T-helper 2 cell treated with Interferon-gamma antibody and Interleukin-4, amounts not matched to agents 5 μg/mL and 100 μg/mL, for 36 hours (primary cell): ENCODE data around the gene SMAD5.
A peak's percentile ranks its signal among the peaks of the same experiment; 100 is the strongest.

Experiments
- DNase-seq: peaks from one replicate; pipeline ENCODE4 v3.0.0; 2021; ENCODE audit warnings: low spot score
- H3K27ac Mint-ChIP-seq: one replicate; pipeline ENCODE4 v1.8.0; 2021; ENCODE audit warnings: mild to moderate bottlenecking, mixed read lengths
- H3K27me3 Mint-ChIP-seq: one replicate; pipeline ENCODE4 v1.8.0; 2021; ENCODE audit warnings: low read depth, mixed read lengths
- H3K36me3 Mint-ChIP-seq: one replicate; pipeline ENCODE4 v1.8.0; 2021; ENCODE audit warnings: low read depth, mixed read lengths
- H3K4me1 Mint-ChIP-seq: one replicate; pipeline ENCODE4 v1.8.0; 2021; ENCODE audit warnings: low read depth, mixed read lengths
- H3K4me3 Mint-ChIP-seq: one replicate; pipeline ENCODE4 v1.8.0; 2022; ENCODE audit warnings: mild to moderate bottlenecking, moderate library complexity, mixed read lengths
- H3K9me3 Mint-ChIP-seq: one replicate; pipeline ENCODE4 v1.8.0; 2021; ENCODE audit warnings: mixed read lengths

Gene SMAD5

GRCh38 chr5:136130581-136130980 lies 2.1 kb upstream of the SMAD5 start:
- no peaks in the 10 kb centered on the region for H3K9me3 Mint-ChIP-seq
- H3K4me3 Mint-ChIP-seq: no peak overlapping the region
- peaks cover 15% of the 10 kb centered on the region for H3K4me1 Mint-ChIP-seq
- peaks cover 4% of the 10 kb centered on the region for H3K36me3 Mint-ChIP-seq
- peaks cover 61% of the 10 kb centered on the region for H3K27me3 Mint-ChIP-seq
- H3K27ac Mint-ChIP-seq: no peak overlapping the region
- DNase-seq: no peak

- peaks cover 4% of the 10 kb centered on the region for H3K36me3 Mint-ChIP-seq
- H3K4me1 Mint-ChIP-seq: peaks cover 17% of the 10 kb centered on the region
- H3K4me3 Mint-ChIP-seq: peak overlapping the region; percentile 82
- no peaks in the 10 kb centered on the region for H3K9me3 Mint-ChIP-seq
- H3K27ac Mint-ChIP-seq: peak overlapping the region; percentile 67
- H3K27me3 Mint-ChIP-seq: peaks cover 54% of the 10 kb centered on the region
- no peak for DNase-seq
Observed at GRCh38 chr5:136132087-136132486, 558 bp upstream of the SMAD5 start.

- peaks cover 43% of the 10 kb centered on the region for H3K27me3 Mint-ChIP-seq
- H3K4me1 Mint-ChIP-seq: peaks cover 23% of the 10 kb centered on the region
- peaks cover 4% of the 10 kb centered on the region for H3K36me3 Mint-ChIP-seq
- H3K9me3 Mint-ChIP-seq: no peaks in the 10 kb centered on the region
- peak; percentile 9 for DNase-seq
- H3K4me3 Mint-ChIP-seq: peak overlapping the region; percentile 90
- H3K27ac Mint-ChIP-seq: peak overlapping the region; percentile 76
Observed at GRCh38 chr5:136133222-136133921, 727 bp downstream of the SMAD5 start.

- peaks cover 25% of the 10 kb centered on the region for H3K4me1 Mint-ChIP-seq
- peak overlapping the region; percentile 90 for H3K4me3 Mint-ChIP-seq
- H3K9me3 Mint-ChIP-seq: no peaks in the 10 kb centered on the region
- peaks cover 6% of the 10 kb centered on the region for H3K36me3 Mint-ChIP-seq
- DNase-seq: no peak
- H3K27ac Mint-ChIP-seq: peak overlapping the region; percentile 76
- peaks cover 39% of the 10 kb centered on the region for H3K27me3 Mint-ChIP-seq
Observed at GRCh38 chr5:136133922-136134379, 1.3 kb downstream of the SMAD5 start.

GRCh38 chr5:136134653-136135052 lies 2.0 kb downstream of the SMAD5 start:
- no peak for DNase-seq
- H3K4me3 Mint-ChIP-seq: peak overlapping the region; percentile 25
- H3K9me3 Mint-ChIP-seq: no peaks in the 10 kb centered on the region
- peaks cover 27% of the 10 kb centered on the region for H3K4me1 Mint-ChIP-seq
- no peak overlapping the region for H3K27ac Mint-ChIP-seq
- peaks cover 37% of the 10 kb centered on the region for H3K27me3 Mint-ChIP-seq
- H3K36me3 Mint-ChIP-seq: peaks cover 7% of the 10 kb centered on the region

- Mint-ChIP-seq H3K4me1 (peaks cover 27% of the 10 kb centered on the region), H3K4me3 (no peak overlapping the region)
Observed at GRCh38 chr5:136135536-136135935, 2.9 kb downstream of the SMAD5 start.

GRCh38 chr5:136137497-136138220 lies 5.0 kb downstream of the SMAD5 start:
- Mint-ChIP-seq H3K4me3 (no peak overlapping the region), H3K4me1 (peaks cover 27% of the 10 kb centered on the region), H3K27ac (no peak overlapping the region), H3K27me3 (peaks cover 17% of the 10 kb centered on the region), H3K36me3 (peaks cover 7% of the 10 kb centered on the region), H3K9me3 (no peaks in the 10 kb centered on the region)
- no peak for DNase-seq

More at GRCh38 chr5:136135536-136135935, 2.9 kb downstream of the SMAD5 start:
- H3K27ac Mint-ChIP-seq: no peak overlapping the region
- DNase-seq: no peak
- H3K9me3 Mint-ChIP-seq: no peaks in the 10 kb centered on the region
- peaks cover 7% of the 10 kb centered on the region for H3K36me3 Mint-ChIP-seq
- H3K27me3 Mint-ChIP-seq: peaks cover 33% of the 10 kb centered on the region

GRCh38 chr5:136141561-136141960 lies 8.9 kb downstream of the SMAD5 start:
- Mint-ChIP-seq H3K9me3 (no peaks in the 10 kb centered on the region), H3K27ac (no peak overlapping the region), H3K27me3 (peaks cover 9% of the 10 kb centered on the region), H3K4me1 (peaks cover 10% of the 10 kb centered on the region), H3K36me3 (peaks cover 3% of the 10 kb centered on the region), H3K4me3 (no peak overlapping the region)
- no peak for DNase-seq

- peaks cover 5% of the 10 kb centered on the region for H3K4me1 Mint-ChIP-seq
Observed at GRCh38 chr5:136143312-136143711, 10.7 kb downstream of the SMAD5 start.

GRCh38 chr5:136143763-136144162 lies 11.1 kb downstream of the SMAD5 start:
- peaks cover 5% of the 10 kb centered on the region for H3K4me1 Mint-ChIP-seq
- no peaks in the 10 kb centered on the region for H3K9me3 Mint-ChIP-seq
- DNase-seq: no peak
- H3K36me3 Mint-ChIP-seq: peaks cover 3% of the 10 kb centered on the region
- H3K27ac Mint-ChIP-seq: no peak overlapping the region
- peaks cover 8% of the 10 kb centered on the region for H3K27me3 Mint-ChIP-seq
- no peak overlapping the region for H3K4me3 Mint-ChIP-seq

More at GRCh38 chr5:136143312-136143711, 10.7 kb downstream of the SMAD5 start:
- H3K9me3 Mint-ChIP-seq: no peaks in the 10 kb centered on the region
- H3K36me3 Mint-ChIP-seq: peaks cover 3% of the 10 kb centered on the region
- peaks cover 8% of the 10 kb centered on the region for H3K27me3 Mint-ChIP-seq
- no peak overlapping the region for H3K27ac Mint-ChIP-seq
- no peak overlapping the region for H3K4me3 Mint-ChIP-seq
- no peak for DNase-seq

- Mint-ChIP-seq H3K4me3 (no peak overlapping the region), H3K36me3 (no peaks in the 10 kb centered on the region), H3K4me1 (peaks cover 1% of the 10 kb centered on the region), H3K27me3 (peaks cover 5% of the 10 kb centered on the region), H3K9me3 (no peaks in the 10 kb centered on the region), H3K27ac (no peak overlapping the region)
- no peak for DNase-seq
Observed at GRCh38 chr5:136145030-136145429, 12.4 kb downstream of the SMAD5 start.

GRCh38 chr5:136146201-136146600 lies 13.6 kb downstream of the SMAD5 start:
- Mint-ChIP-seq H3K36me3 (no peaks in the 10 kb centered on the region), H3K9me3 (no peaks in the 10 kb centered on the region), H3K27me3 (peaks cover 5% of the 10 kb centered on the region), H3K4me1 (peaks cover 1% of the 10 kb centered on the region), H3K27ac (no peak overlapping the region), H3K4me3 (no peak overlapping the region)
- no peak for DNase-seq

- Mint-ChIP-seq H3K4me1 (peaks cover 1% of the 10 kb centered on the region), H3K4me3 (no peak overlapping the region), H3K27ac (no peak overlapping the region), H3K36me3 (no peaks in the 10 kb centered on the region), H3K27me3 (peaks cover 5% of the 10 kb centered on the region), H3K9me3 (no peaks in the 10 kb centered on the region)
- no peak for DNase-seq
Observed at GRCh38 chr5:136147632-136148031, 15.0 kb downstream of the SMAD5 start.

GRCh38 chr5:136149891-136150290 lies 17.2 kb downstream of the SMAD5 start:
- Mint-ChIP-seq H3K27me3 (peaks cover 5% of the 10 kb centered on the region), H3K4me3 (no peak overlapping the region), H3K9me3 (no peaks in the 10 kb centered on the region), H3K27ac (no peak overlapping the region), H3K36me3 (peaks cover 6% of the 10 kb centered on the region), H3K4me1 (peaks cover 1% of the 10 kb centered on the region)
- no peak for DNase-seq
